Activated CD4-positive, alpha-beta T cell treated with anti-CD3 and anti-CD28 coated beads, Interleukin-2, amount 10 ng/mL, durations not matched to agents 24 days and 14 days (primary cell): Measurements from ENCODE around the gene DYNC1LI2. TPM values are rescaled to one million over a fixed set of nuclear protein-coding genes. Genes with fewer than 3 reads are reported as not detected.

ENCODE experiments used
- DNase-seq: peaks from one replicate; pipeline ENCODE4 v3.0.0; 2022
- H3K27ac Mint-ChIP-seq: one replicate; pipeline ENCODE4 v1.8.0; 2022; ENCODE audit warnings: mild to moderate bottlenecking, mixed read lengths
- H3K27me3 Mint-ChIP-seq: one replicate; pipeline ENCODE4 v1.8.0; 2022; ENCODE audit warnings: mixed read lengths
- H3K36me3 Mint-ChIP-seq: one replicate; pipeline ENCODE4 v1.8.0; 2022; ENCODE audit warnings: low read depth, mild to moderate bottlenecking, mixed read lengths
- H3K4me1 Mint-ChIP-seq: one replicate; pipeline ENCODE4 v1.8.0; 2021; ENCODE audit warnings: mixed read lengths
- H3K4me3 Mint-ChIP-seq: one replicate; pipeline ENCODE4 v1.8.0; 2022; ENCODE audit warnings: mild to moderate bottlenecking, moderate library complexity, mixed read lengths
- H3K9me3 Mint-ChIP-seq: one replicate; pipeline ENCODE4 v1.8.0; 2021; ENCODE audit warnings: mixed read lengths
- intact Hi-C: fragments of 100-400 bp; cut with micrococcal nuclease; formaldehyde crosslinking; loops from one replicate; pipeline ENCODE4 v1.15.1; 2023
- total RNA-seq: library from RNA; stranded (reverse); gene quantifications from 2 replicates; pipeline ENCODE4 v1.2.3, GENCODE V29; 2022

Gene DYNC1LI2
- total RNA-seq, 1 donor from 2014 or later: 56.5 TPM

GRCh38 chr16:66751992-66752322 is 548 bp upstream of the DYNC1LI2 start:
- Mint-ChIP-seq H3K27me3 (peaks cover 29% of the 10 kb centered on the region), H3K36me3 (peaks cover 19% of the 10 kb centered on the region), H3K4me3 (peak overlapping the region; percentile 91), H3K9me3 (no peaks in the 10 kb centered on the region), H3K27ac (peak overlapping the region; percentile 84), H3K4me1 (peaks cover 42% of the 10 kb centered on the region)
- no peak for DNase-seq
- intact Hi-C loops: loop anchor here (2.0 to 10.0 kb wide), 3 partner anchors 55 to 145 kb away; partner anchors contain the start of gene CMTM4

GRCh38 chr16:66751053-66751302 is 431 bp downstream of the DYNC1LI2 start:
- Mint-ChIP-seq H3K36me3 (peaks cover 26% of the 10 kb centered on the region), H3K4me3 (peak overlapping the region; percentile 91), H3K27me3 (peaks cover 22% of the 10 kb centered on the region), H3K9me3 (no peaks in the 10 kb centered on the region), H3K27ac (peak overlapping the region; percentile 74), H3K4me1 (peaks cover 51% of the 10 kb centered on the region)
- intact Hi-C loops: loop anchor here (2.0 to 10.0 kb wide), 3 partner anchors 54 to 144 kb away; partner anchors contain the start of gene CMTM4
- DNase-seq: peak; percentile 77

GRCh38 chr16:66750279-66751052 is 943 bp downstream of the DYNC1LI2 start:
- H3K4me3 Mint-ChIP-seq: peak overlapping the region; percentile 91
- H3K27me3 Mint-ChIP-seq: peaks cover 18% of the 10 kb centered on the region
- H3K9me3 Mint-ChIP-seq: no peaks in the 10 kb centered on the region
- intact Hi-C loops: loop anchor here (2.0 to 10.0 kb wide), 3 partner anchors 54 to 143 kb away; partner anchors contain the start of gene CMTM4
- peaks cover 51% of the 10 kb centered on the region for H3K4me1 Mint-ChIP-seq
- peaks cover 27% of the 10 kb centered on the region for H3K36me3 Mint-ChIP-seq
- peak overlapping the region; percentile 74 for H3K27ac Mint-ChIP-seq
- no peak for DNase-seq

GRCh38 chr16:66746682-66747081 is 4.7 kb downstream of the DYNC1LI2 start:
- Mint-ChIP-seq H3K4me3 (peak overlapping the region; percentile 1), H3K27me3 (no peaks in the 10 kb centered on the region), H3K36me3 (peaks cover 42% of the 10 kb centered on the region), H3K4me1 (peaks cover 42% of the 10 kb centered on the region), H3K27ac (peak overlapping the region; percentile 32), H3K9me3 (no peaks in the 10 kb centered on the region)
- DNase-seq: peak; percentile 79
- intact Hi-C loops: no loop called here

GRCh38 chr16:66746048-66746447 is 5.4 kb downstream of the DYNC1LI2 start:
- Mint-ChIP-seq H3K27me3 (no peaks in the 10 kb centered on the region), H3K27ac (no peak overlapping the region), H3K4me1 (peaks cover 45% of the 10 kb centered on the region), H3K36me3 (peaks cover 45% of the 10 kb centered on the region), H3K9me3 (no peaks in the 10 kb centered on the region), H3K4me3 (no peak overlapping the region)
- intact Hi-C loops: no loop called here
- no peak for DNase-seq

- peaks cover 26% of the 10 kb centered on the region for H3K4me1 Mint-ChIP-seq
- no peaks in the 10 kb centered on the region for H3K9me3 Mint-ChIP-seq
- H3K4me3 Mint-ChIP-seq: no peak overlapping the region
- H3K36me3 Mint-ChIP-seq: peaks cover 45% of the 10 kb centered on the region
- DNase-seq: no peak
- intact Hi-C loops: loop anchor here (5.0 kb wide), 1 partner anchor 335 kb away; no protein-coding TSS in a partner anchor
- H3K27ac Mint-ChIP-seq: no peak overlapping the region
- no peaks in the 10 kb centered on the region for H3K27me3 Mint-ChIP-seq
These were observed 9.2 kb downstream of the DYNC1LI2 start for GRCh38 chr16:66741950-66742808.

GRCh38 chr16:66741169-66741900 is 10.1 kb downstream of the DYNC1LI2 start:
- Mint-ChIP-seq H3K9me3 (no peaks in the 10 kb centered on the region), H3K27ac (no peak overlapping the region), H3K36me3 (peaks cover 40% of the 10 kb centered on the region), H3K4me1 (peaks cover 19% of the 10 kb centered on the region), H3K4me3 (no peak overlapping the region), H3K27me3 (no peaks in the 10 kb centered on the region)
- DNase-seq: no peak
- intact Hi-C loops: loop anchor here (5.0 kb wide), 1 partner anchor 334 kb away; no protein-coding TSS in a partner anchor

GRCh38 chr16:66740533-66740932 is 10.9 kb downstream of the DYNC1LI2 start:
- DNase-seq: no peak
- H3K27me3 Mint-ChIP-seq: no peaks in the 10 kb centered on the region
- peak overlapping the region; percentile 18 for H3K27ac Mint-ChIP-seq
- intact Hi-C loops: loop anchor here (1.0 to 5.0 kb wide), 2 partner anchors 12 to 333 kb away; no protein-coding TSS in a partner anchor
- H3K4me3 Mint-ChIP-seq: no peak overlapping the region
- H3K4me1 Mint-ChIP-seq: peaks cover 15% of the 10 kb centered on the region
- H3K36me3 Mint-ChIP-seq: peaks cover 43% of the 10 kb centered on the region
- H3K9me3 Mint-ChIP-seq: no peaks in the 10 kb centered on the region

- DNase-seq: peak; percentile 79
- Mint-ChIP-seq H3K36me3 (peaks cover 46% of the 10 kb centered on the region), H3K9me3 (no peaks in the 10 kb centered on the region), H3K27me3 (no peaks in the 10 kb centered on the region), H3K4me3 (no peak overlapping the region), H3K4me1 (peaks cover 15% of the 10 kb centered on the region), H3K27ac (no peak overlapping the region)
- intact Hi-C loops: loop anchor here (1.0 to 5.0 kb wide), 2 partner anchors 12 to 333 kb away; no protein-coding TSS in a partner anchor
These were observed 11.4 kb downstream of the DYNC1LI2 start for GRCh38 chr16:66740010-66740409.

GRCh38 chr16:66735891-66736290 is 15.5 kb downstream of the DYNC1LI2 start:
- peaks cover 12% of the 10 kb centered on the region for H3K4me1 Mint-ChIP-seq
- intact Hi-C loops: no loop called here
- H3K36me3 Mint-ChIP-seq: peaks cover 59% of the 10 kb centered on the region
- H3K4me3 Mint-ChIP-seq: no peak overlapping the region
- H3K27ac Mint-ChIP-seq: no peak overlapping the region
- DNase-seq: no peak
- H3K27me3 Mint-ChIP-seq: no peaks in the 10 kb centered on the region
- no peaks in the 10 kb centered on the region for H3K9me3 Mint-ChIP-seq

GRCh38 chr16:66731101-66731500 is 20.3 kb downstream of the DYNC1LI2 start:
- intact Hi-C loops: no loop called here
- no peaks in the 10 kb centered on the region for H3K27me3 Mint-ChIP-seq
- H3K9me3 Mint-ChIP-seq: no peaks in the 10 kb centered on the region
- H3K4me3 Mint-ChIP-seq: no peak overlapping the region
- peaks cover 61% of the 10 kb centered on the region for H3K36me3 Mint-ChIP-seq
- H3K4me1 Mint-ChIP-seq: peaks cover 7% of the 10 kb centered on the region
- no peak for DNase-seq
- H3K27ac Mint-ChIP-seq: no peak overlapping the region

GRCh38 chr16:66728804-66729203 is 22.6 kb downstream of the DYNC1LI2 start:
- peaks cover 7% of the 10 kb centered on the region for H3K4me1 Mint-ChIP-seq
- H3K4me3 Mint-ChIP-seq: no peak overlapping the region
- intact Hi-C loops: loop anchor here (1.0 to 2.0 kb wide), 3 partner anchors 11 to 323 kb away; no protein-coding TSS in a partner anchor
- no peaks in the 10 kb centered on the region for H3K9me3 Mint-ChIP-seq
- no peaks in the 10 kb centered on the region for H3K27me3 Mint-ChIP-seq
- H3K27ac Mint-ChIP-seq: no peak overlapping the region
- no peak for DNase-seq
- H3K36me3 Mint-ChIP-seq: peaks cover 60% of the 10 kb centered on the region

GRCh38 chr16:66728117-66728787 is 23.2 kb downstream of the DYNC1LI2 start:
- Mint-ChIP-seq H3K4me1 (peaks cover 7% of the 10 kb centered on the region), H3K4me3 (no peak overlapping the region), H3K9me3 (no peaks in the 10 kb centered on the region), H3K27ac (peak overlapping the region; percentile 72), H3K27me3 (no peaks in the 10 kb centered on the region), H3K36me3 (peaks cover 60% of the 10 kb centered on the region)
- intact Hi-C loops: loop anchor here (1.0 to 2.0 kb wide), 3 partner anchors 12 to 322 kb away; no protein-coding TSS in a partner anchor
- peak; percentile 68 for DNase-seq
